Measurements from ENCODE around the gene ATXN1.

DNA sequence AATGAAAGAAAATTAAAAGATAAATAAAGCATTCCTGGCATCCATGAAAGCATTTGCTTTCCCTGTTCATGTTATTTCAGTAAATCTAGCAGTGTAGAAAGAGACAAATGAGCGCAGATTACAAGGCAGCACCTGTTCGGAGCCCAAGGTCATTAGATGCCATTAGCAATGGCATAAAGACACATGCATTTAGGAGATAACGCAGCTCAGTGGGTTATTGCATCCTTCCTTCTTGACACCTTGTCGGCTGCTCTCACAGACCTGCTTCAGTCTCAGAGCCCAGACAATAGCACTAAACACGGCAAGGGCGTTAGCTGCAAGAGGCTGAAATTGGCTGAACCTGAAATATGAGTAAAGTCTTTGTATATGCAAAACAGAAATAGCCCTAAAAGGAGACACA lies 140.3 kb downstream of the ATXN1 start:
- TF ChIP-seq CTCF (IDR thresholded peaks at IDR 0.05) (no peak), HOXB5 (CRISPR knock-in tag; IDR thresholded peaks at IDR 0.05) (no peak), ESRRA (IDR thresholded peaks at IDR 0.05; ENCODE audit: borderline replicate concordance, low read length) (no peak), POLR2A (IDR thresholded peaks at IDR 0.05; ENCODE audit: low read length) (no peak), MAZ (IDR thresholded peaks at IDR 0.05; ENCODE audit: borderline replicate concordance, low read depth, low read length) (no peak), FOSL2 (IDR thresholded peaks at IDR 0.05) (no peak), FOSL2 (CRISPR knock-in tag; IDR thresholded peaks at IDR 0.05) (no peak)
- TF ChIP-seq, protein P1, sequence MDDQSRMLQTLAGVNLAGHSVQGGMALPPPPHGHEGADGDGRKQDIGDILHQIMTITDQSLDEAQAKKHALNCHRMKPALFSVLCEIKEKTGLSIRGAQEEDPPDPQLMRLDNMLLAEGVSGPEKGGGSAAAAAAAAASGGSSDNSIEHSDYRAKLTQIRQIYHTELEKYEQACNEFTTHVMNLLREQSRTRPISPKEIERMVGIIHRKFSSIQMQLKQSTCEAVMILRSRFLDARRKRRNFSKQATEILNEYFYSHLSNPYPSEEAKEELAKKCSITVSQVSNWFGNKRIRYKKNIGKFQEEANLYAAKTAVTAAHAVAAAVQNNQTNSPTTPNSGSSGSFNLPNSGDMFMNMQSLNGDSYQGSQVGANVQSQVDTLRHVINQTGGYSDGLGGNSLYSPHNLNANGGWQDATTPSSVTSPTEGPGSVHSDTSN (IDR thresholded peaks at IDR 0.05), result no peak
